GM23338 (cell line): ENCODE measurements around the gene MOB2. TPM values are rescaled to one million over a fixed set of nuclear protein-coding genes. Genes with fewer than 3 reads are reported as not detected.

ENCODE experiments used
- ATAC-seq: fragments of 200-7000 bp; cut with Tn5 transposase; 3 replicates; pipeline ENCODE4 v1.9.1; 2020
- DNase-seq: peaks from one replicate; pipeline ENCODE4 v3.0.0-alpha.2; 2015; ENCODE audit warnings: low spot score
- H2AFZ ChIP-seq: fragments of 200-600 bp; sonication (generic); 2 replicates; pipeline ENCODE4 v1.8.0; 2016; ENCODE audit warnings: antibody characterized with exemption, mild to moderate bottlenecking, moderate library complexity
- H3F3A ChIP-seq: fragments of 200-600 bp; sonication (generic); replicated peaks from 2 replicates; pipeline ENCODE4 v1.8.0; 2017; ENCODE audit warnings: antibody characterized with exemption, mixed run types, low read depth
- H3K27ac ChIP-seq: fragments of 200-600 bp; sonication (generic); 2 replicates; pipeline ENCODE4 v1.6.1; 2016; ENCODE audit warnings: low read depth
- H3K27me3 ChIP-seq: fragments of 200-600 bp; sonication (generic); 2 replicates; pipeline ENCODE4 v1.8.0; 2016; ENCODE audit warnings: mild to moderate bottlenecking, mixed run types, moderate library complexity; ENCODE audit not compliant: insufficient read depth
- H3K36me3 ChIP-seq: fragments of 200-600 bp; sonication (generic); 2 replicates; pipeline ENCODE4 v1.8.0; 2016; ENCODE audit warnings: mild to moderate bottlenecking; ENCODE audit not compliant: insufficient read depth
- H3K4me1 ChIP-seq: fragments of 200-600 bp; sonication (generic); 2 replicates; pipeline ENCODE4 v1.8.0; 2016; ENCODE audit warnings: mild to moderate bottlenecking, moderate library complexity; ENCODE audit not compliant: insufficient read depth
- H3K4me2 ChIP-seq: fragments of 200-600 bp; sonication (generic); 2 replicates; pipeline ENCODE4 v1.7.1; 2017; ENCODE audit warnings: mixed run types
- H3K4me3 ChIP-seq: fragments of 200-600 bp; sonication (generic); 2 replicates; pipeline ENCODE4 v1.6.1; 2016; ENCODE audit warnings: mixed run types
- H3K79me2 ChIP-seq: fragments of 200-600 bp; sonication (generic); replicated peaks from 2 replicates; pipeline ENCODE4 v1.8.0; 2017; ENCODE audit warnings: mild to moderate bottlenecking; ENCODE audit not compliant: insufficient read depth
- H3K9me2 ChIP-seq: fragments of 200-600 bp; sonication (generic); 2 replicates; pipeline ENCODE4 v1.8.0; 2017; ENCODE audit not compliant: insufficient read depth
- H4K20me1 ChIP-seq: fragments of 200-600 bp; sonication (generic); replicated peaks from 2 replicates; pipeline ENCODE4 v1.8.0; 2017; ENCODE audit warnings: mild to moderate bottlenecking; ENCODE audit not compliant: insufficient read depth
- H3K27ac Mint-ChIP-seq: 2 replicates; pipeline ENCODE4 v1.8.0; 2020; ENCODE audit warnings: inconsistent platforms, mild to moderate bottlenecking, moderate library complexity, mixed read lengths
- H3K27me3 Mint-ChIP-seq: 3 replicates; pipeline ENCODE4 v1.8.0; 2022; ENCODE audit warnings: low read depth, mild to moderate bottlenecking, moderate library complexity, mixed read lengths, inconsistent platforms; ENCODE audit not compliant: insufficient read depth, poor library complexity
- H3K36me3 Mint-ChIP-seq: 3 replicates; pipeline ENCODE4 v1.8.0; 2021; ENCODE audit warnings: low read depth, mild to moderate bottlenecking, inconsistent platforms, moderate library complexity, mixed read lengths
- H3K4me1 Mint-ChIP-seq: 3 replicates; pipeline ENCODE4 v1.8.0; 2020; ENCODE audit warnings: mild to moderate bottlenecking, inconsistent platforms, mixed read lengths
- H3K4me3 Mint-ChIP-seq: 3 replicates; pipeline ENCODE4 v1.8.0; 2021; ENCODE audit warnings: moderate library complexity, mild to moderate bottlenecking, inconsistent platforms, mixed read lengths
- H3K9me3 Mint-ChIP-seq: 3 replicates; pipeline ENCODE4 v1.8.0; 2020; ENCODE audit warnings: moderate library complexity, mild to moderate bottlenecking, inconsistent platforms, mixed read lengths
- CREB1 ChIP-seq: fragments of 250-450 bp; sonication (Bioruptor Pico); IDR thresholded peaks from 2 replicates; pipeline ENCODE4 v1.5.0; 2020; ENCODE audit warnings: low read depth, mild to moderate bottlenecking, moderate library complexity
- CTCF ChIP-seq, 2 experiments: fragments of 200-600 bp in 1 of 2; sonication (generic) in 1 of 2; conservative IDR thresholded peaks; 2 replicates each; pipeline versions ENCODE4 v1.5.1 to v1.6.1; 2016 to 2017; ENCODE audit warnings: antibody characterized with exemption in 2 of 2, low read depth in 2 of 2, mild to moderate bottlenecking in 2 of 2, moderate library complexity in 1 of 2
- EZH2phosphoT487 ChIP-seq: fragments of 200-600 bp; sonication (generic); IDR thresholded peaks from one replicate; pipeline ENCODE4 v1.8.1; 2018; ENCODE audit warnings: antibody characterized with exemption; ENCODE audit not compliant: unreplicated experiment
- JUNB ChIP-seq: IDR thresholded peaks from one replicate; pipeline ENCODE4 v1.6.1; 2016; ENCODE audit warnings: antibody characterized with exemption; ENCODE audit not compliant: unreplicated experiment
- POLR2AphosphoS5 ChIP-seq: IDR thresholded peaks from 2 replicates; pipeline ENCODE4 v1.6.1; 2016; ENCODE audit warnings: antibody characterized with exemption, low read depth
- STAT1 ChIP-seq: IDR thresholded peaks from one replicate; pipeline ENCODE4 v1.6.1; 2016; ENCODE audit warnings: antibody characterized with exemption; ENCODE audit not compliant: unreplicated experiment
- ZNF114 ChIP-seq: fragments of 250-450 bp; sonication (Bioruptor Pico); IDR thresholded peaks from 2 replicates; pipeline ENCODE4 v1.5.0; 2020; ENCODE audit warnings: mild to moderate bottlenecking, moderate library complexity
- ZNF331 ChIP-seq: fragments of 250-450 bp; sonication (Bioruptor Pico); IDR thresholded peaks from 2 replicates; pipeline ENCODE4 v1.5.0; 2020; ENCODE audit warnings: low read depth, mild to moderate bottlenecking, moderate library complexity
- polyA plus RNA-seq: library from polyadenylated mRNA; unstranded; fragments of >200 nt; fragmentation: Nextera tagmentation; extraction: Ambion mirVana; gene quantifications from 2 replicates; pipeline ENCODE4 v1.2.1, GENCODE V29; 2016
- total RNA-seq: library from RNA; depleted of rRNA; stranded (reverse); fragments of >200 nt; shearing (Covaris generic); gene quantifications from 2 replicates; pipeline ENCODE4 v1.2.3, GENCODE V29; 2014
- TF ChIP-seq, protein P1 (sequence below): fragments of 250-450 bp; sonication (Bioruptor Pico); IDR thresholded peaks from 2 replicates; pipeline ENCODE4 v1.5.0; 2020; ENCODE audit warnings: mild to moderate bottlenecking, moderate library complexity

MOB2 gene
- total and polyA plus RNA-seq, 2 experiments from 2014 or later: 10.1 to 19.7 TPM

GRCh38 chr11:1445741-1446445 is 40.7 kb downstream of the MOB2 start:
- Histone ChIP-seq H3K4me1 (no peaks in the 10 kb centered on the region), H4K20me1 (no peaks in the 10 kb centered on the region; the same call in 1 of the 2 replicates), H3K9me2 (no peaks in the 10 kb centered on the region), H2AFZ (no peak overlapping the region), H3K79me2 (no peaks in the 10 kb centered on the region), H3K27me3 (no peaks in the 10 kb centered on the region), H3K4me3 (no peak overlapping the region), H3K4me2 (no peak overlapping the region), H3F3A (no peaks in the 10 kb centered on the region), H3K27ac (no peak overlapping the region), H3K36me3 (no peaks in the 10 kb centered on the region)
- H3K4me1 Mint-ChIP-seq: no peaks in the 10 kb centered on the region
- ATAC-seq (no peak), DNase-seq (no peak)
- H3K36me3 Mint-ChIP-seq: no peaks in the 10 kb centered on the region; the same call in 1 of the 3 replicates
- H3K9me3 Mint-ChIP-seq: no peaks in the 10 kb centered on the region
- no peak overlapping the region for H3K4me3 Mint-ChIP-seq
- no peak overlapping the region for H3K27ac Mint-ChIP-seq
- H3K27me3 Mint-ChIP-seq: peaks cover 7% of the 10 kb centered on the region
- no peak for TF ChIP-seq CREB1 (CRISPR knock-in tag)
- no peak for TF ChIP-seq ZNF331
- TF ChIP-seq STAT1: no peak
- no peak for TF ChIP-seq EZH2phosphoT487

- no peaks in the 10 kb centered on the region for H3K9me3 Mint-ChIP-seq
- Histone ChIP-seq H3K27ac (no peak overlapping the region), H3K36me3 (no peaks in the 10 kb centered on the region), H3K4me3 (no peak overlapping the region), H3F3A (no peaks in the 10 kb centered on the region), H3K79me2 (no peaks in the 10 kb centered on the region), H2AFZ (no peak overlapping the region), H3K27me3 (no peaks in the 10 kb centered on the region), H3K4me2 (no peak overlapping the region), H3K4me1 (no peaks in the 10 kb centered on the region), H3K9me2 (no peaks in the 10 kb centered on the region), H4K20me1 (no peaks in the 10 kb centered on the region; the same call in 1 of the 2 replicates)
- DNase-seq: no peak
- ATAC-seq: no peak
- no peaks in the 10 kb centered on the region for H3K4me1 Mint-ChIP-seq
- no peak overlapping the region for H3K4me3 Mint-ChIP-seq
- H3K27ac Mint-ChIP-seq: 0 out of 2 replicates have a peak overlapping the region, but pooled peaks have one; percentile 44
- peaks cover 8% of the 10 kb centered on the region for H3K27me3 Mint-ChIP-seq
- no peaks in the 10 kb centered on the region; the same call in 1 of the 3 replicates for H3K36me3 Mint-ChIP-seq
- TF ChIP-seq STAT1 (no peak), POLR2AphosphoS5 (no peak), CREB1 (CRISPR knock-in tag) (no peak), EZH2phosphoT487 (no peak), ZNF331 (no peak), ZNF114 (CRISPR knock-in tag) (no peak), CTCF (conservative IDR thresholded peaks at IDR 0.05; ENCODE audit: low read depth in 2 of 2) (no peak), JUNB (no peak)
- TF ChIP-seq, protein P1, sequence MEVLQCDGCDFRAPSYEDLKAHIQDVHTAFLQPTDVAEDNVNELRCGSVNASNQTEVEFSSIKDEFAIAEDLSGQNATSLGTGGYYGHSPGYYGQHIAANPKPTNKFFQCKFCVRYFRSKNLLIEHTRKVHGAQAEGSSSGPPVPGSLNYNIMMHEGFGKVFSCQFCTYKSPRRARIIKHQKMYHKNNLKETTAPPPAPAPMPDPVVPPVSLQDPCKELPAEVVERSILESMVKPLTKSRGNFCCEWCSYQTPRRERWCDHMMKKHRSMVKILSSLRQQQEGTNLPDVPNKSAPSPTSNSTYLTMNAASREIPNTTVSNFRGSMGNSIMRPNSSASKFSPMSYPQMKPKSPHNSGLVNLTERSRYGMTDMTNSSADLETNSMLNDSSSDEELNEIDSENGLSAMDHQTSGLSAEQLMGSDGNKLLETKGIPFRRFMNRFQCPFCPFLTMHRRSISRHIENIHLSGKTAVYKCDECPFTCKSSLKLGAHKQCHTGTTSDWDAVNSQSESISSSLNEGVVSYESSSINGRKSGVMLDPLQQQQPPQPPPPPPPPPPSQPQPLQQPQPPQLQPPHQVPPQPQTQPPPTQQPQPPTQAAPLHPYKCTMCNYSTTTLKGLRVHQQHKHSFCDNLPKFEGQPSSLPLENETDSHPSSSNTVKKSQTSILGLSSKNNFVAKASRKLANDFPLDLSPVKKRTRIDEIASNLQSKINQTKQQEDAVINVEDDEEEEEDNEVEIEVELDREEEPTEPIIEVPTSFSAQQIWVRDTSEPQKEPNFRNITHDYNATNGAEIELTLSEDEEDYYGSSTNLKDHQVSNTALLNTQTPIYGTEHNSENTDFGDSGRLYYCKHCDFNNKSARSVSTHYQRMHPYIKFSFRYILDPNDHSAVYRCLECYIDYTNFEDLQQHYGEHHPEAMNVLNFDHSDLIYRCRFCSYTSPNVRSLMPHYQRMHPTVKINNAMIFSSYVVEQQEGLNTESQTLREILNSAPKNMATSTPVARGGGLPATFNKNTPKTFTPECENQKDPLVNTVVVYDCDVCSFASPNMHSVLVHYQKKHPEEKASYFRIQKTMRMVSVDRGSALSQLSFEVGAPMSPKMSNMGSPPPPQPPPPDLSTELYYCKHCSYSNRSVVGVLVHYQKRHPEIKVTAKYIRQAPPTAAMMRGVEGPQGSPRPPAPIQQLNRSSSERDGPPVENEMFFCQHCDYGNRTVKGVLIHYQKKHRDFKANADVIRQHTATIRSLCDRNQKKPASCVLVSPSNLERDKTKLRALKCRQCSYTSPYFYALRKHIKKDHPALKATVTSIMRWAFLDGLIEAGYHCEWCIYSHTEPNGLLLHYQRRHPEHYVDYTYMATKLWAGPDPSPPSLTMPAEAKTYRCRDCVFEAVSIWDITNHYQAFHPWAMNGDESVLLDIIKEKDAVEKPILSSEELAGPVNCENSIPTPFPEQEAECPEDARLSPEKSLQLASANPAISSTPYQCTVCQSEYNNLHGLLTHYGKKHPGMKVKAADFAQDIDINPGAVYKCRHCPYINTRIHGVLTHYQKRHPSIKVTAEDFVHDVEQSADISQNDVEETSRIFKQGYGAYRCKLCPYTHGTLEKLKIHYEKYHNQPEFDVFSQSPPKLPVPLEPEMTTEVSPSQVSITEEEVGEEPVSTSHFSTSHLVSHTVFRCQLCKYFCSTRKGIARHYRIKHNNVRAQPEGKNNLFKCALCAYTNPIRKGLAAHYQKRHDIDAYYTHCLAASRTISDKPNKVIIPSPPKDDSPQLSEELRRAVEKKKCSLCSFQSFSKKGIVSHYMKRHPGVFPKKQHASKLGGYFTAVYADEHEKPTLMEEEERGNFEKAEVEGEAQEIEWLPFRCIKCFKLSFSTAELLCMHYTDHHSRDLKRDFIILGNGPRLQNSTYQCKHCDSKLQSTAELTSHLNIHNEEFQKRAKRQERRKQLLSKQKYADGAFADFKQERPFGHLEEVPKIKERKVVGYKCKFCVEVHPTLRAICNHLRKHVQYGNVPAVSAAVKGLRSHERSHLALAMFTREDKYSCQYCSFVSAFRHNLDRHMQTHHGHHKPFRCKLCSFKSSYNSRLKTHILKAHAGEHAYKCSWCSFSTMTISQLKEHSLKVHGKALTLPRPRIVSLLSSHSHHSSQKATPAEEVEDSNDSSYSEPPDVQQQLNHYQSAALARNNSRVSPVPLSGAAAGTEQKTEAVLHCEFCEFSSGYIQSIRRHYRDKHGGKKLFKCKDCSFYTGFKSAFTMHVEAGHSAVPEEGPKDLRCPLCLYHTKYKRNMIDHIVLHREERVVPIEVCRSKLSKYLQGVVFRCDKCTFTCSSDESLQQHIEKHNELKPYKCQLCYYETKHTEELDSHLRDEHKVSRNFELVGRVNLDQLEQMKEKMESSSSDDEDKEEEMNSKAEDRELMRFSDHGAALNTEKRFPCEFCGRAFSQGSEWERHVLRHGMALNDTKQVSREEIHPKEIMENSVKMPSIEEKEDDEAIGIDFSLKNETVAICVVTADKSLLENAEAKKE (CRISPR knock-in tag): no peak
Measured at GRCh38 chr11:1444823-1445422, 41.7 kb downstream of the MOB2 start.
